ENCODE results near the gene EID3.
"Not testable (repeated sequence)": the region's sequence is repeated elsewhere in the genome, so short reads cannot be mapped to it uniquely, and the experiment has no call there.

The EID3 gene

DNA sequence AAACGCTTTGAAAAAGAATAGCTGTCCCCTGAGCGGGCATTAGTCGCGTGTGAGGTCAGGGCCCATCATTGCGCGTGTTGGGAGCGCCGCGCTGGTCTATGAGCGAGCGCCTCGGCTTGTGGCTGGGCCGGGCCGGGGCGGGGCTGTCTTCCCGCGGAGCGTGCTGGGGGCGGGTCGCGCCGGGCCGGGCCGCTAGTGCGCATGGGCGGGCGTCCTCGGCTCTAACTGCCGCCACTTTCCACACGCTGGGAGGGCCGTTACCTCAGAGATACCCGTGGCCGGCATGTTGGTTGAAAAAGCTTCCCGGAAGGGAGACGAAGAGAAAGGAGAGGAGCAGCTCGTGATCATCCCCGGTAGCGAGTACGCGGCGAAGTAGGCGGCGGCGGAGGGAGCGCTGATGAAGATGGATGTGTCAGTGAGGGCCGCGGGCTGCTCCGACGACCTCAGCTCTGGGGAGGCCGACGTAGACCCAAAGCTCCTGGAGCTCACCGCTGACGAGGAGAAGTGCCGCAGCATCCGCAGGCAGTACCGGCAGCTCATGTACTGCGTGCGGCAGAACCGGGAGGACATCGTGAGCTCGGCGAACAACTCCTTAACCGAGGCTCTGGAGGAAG lies at the start of gene EID3:
Gene EID3 (plus strand): TSS at position 202 of the 614 bp plus-strand sequence. CDS start 196 bp downstream, at position 398.
- Histone ChIP-seq H3K36me3 (ENCODE audit: insufficient read depth, low read length) (peaks cover 49% of the 10 kb centered on the region), H3K27me3 (ENCODE audit: insufficient read depth, low read length) (no peaks in the 10 kb centered on the region), H3K4me1 (ENCODE audit: insufficient read depth, low read length) (no peaks in the 10 kb centered on the region)

GRCh38 chr12:104257913-104258472 lies 45.5 kb upstream of the EID3 start:
- no peaks in the 10 kb centered on the region for H3K4me1 ChIP-seq (ENCODE audit: insufficient read depth, low read length)
- no peaks in the 10 kb centered on the region for H3K27me3 ChIP-seq (ENCODE audit: insufficient read depth, low read length)
- H3K4me3 ChIP-seq (ENCODE audit: low read length): no peak overlapping the region
- no peaks in the 10 kb centered on the region for H3K36me3 ChIP-seq (ENCODE audit: insufficient read depth, low read length)
- no peak overlapping the region for H2AFZ ChIP-seq (ENCODE audit: low read depth, low read length)
- H3K9me3 ChIP-seq (ENCODE audit: low read length): no peaks in the 10 kb centered on the region

More for the DNA sequence above, at the start of gene EID3:
- Histone ChIP-seq H2AFZ (ENCODE audit: low read depth, low read length) (no peak within 1 kb of the TSS), H3K4me3 (ENCODE audit: low read length) (no peak within 1 kb of the TSS), H3K9me3 (ENCODE audit: low read length) (peaks cover 5% of the 10 kb centered on the region)

DNA sequence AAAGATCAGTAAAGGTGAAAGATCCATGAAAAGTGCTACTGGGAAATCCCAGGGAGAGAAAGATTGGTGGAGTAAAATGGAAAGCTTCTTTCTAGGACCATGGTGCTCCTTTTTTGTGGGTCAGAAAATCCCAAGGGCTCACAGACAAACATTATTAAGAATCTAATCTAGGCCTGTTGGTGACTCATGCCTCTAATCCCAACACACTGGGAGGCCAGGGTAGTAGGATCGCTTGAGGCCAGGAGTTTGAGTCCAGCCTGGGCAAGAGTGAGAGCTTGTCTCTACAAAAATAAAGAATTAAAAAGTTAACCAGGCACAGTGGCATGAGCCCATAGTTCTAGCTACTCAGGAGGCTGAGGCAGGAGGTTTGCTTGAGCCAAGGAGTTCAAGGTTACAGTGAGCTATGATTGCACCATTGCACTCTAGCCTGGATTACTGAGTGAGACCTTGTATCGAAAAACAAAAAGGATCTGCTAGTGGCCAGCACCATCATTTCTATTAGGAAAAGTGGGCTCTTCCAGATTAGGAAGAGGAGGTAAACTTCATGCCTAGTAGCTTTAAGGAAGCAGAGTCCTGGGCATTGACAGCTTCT lies 45.0 kb upstream of the EID3 start:
- Histone ChIP-seq H3K4me3 (ENCODE audit: low read length) (no peak overlapping the region), H3K9me3 (ENCODE audit: low read length) (no peaks in the 10 kb centered on the region), H2AFZ (ENCODE audit: low read depth, low read length) (no peak overlapping the region), H3K27me3 (ENCODE audit: insufficient read depth, low read length) (no peaks in the 10 kb centered on the region), H3K4me1 (ENCODE audit: insufficient read depth, low read length) (no peaks in the 10 kb centered on the region), H3K36me3 (ENCODE audit: insufficient read depth, low read length) (no peaks in the 10 kb centered on the region)

DNA sequence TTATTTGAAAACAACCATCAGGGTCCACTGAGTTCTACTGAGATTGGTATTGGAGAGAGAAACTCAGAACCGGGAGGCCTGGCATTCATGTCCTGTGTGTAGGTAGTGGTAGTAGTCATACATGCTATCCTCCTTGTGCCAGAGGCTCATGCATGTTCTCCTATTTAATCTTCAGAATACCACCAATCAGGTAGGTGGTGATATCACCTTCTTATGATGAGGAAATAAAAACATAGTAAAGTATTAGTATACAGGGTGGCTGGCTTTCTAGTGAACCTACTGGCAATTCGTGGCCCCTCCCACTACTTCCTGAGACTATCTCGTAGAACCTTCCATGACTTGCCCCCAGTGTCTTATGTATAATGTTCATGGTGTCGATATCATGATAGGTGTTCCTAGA lies 40.5 kb upstream of the EID3 start:
- H2AFZ ChIP-seq (ENCODE audit: low read depth, low read length): no peak overlapping the region
- no peaks in the 10 kb centered on the region for H3K9me3 ChIP-seq (ENCODE audit: low read length)
- H3K4me3 ChIP-seq (ENCODE audit: low read length): no peak overlapping the region
- no peaks in the 10 kb centered on the region for H3K27me3 ChIP-seq (ENCODE audit: insufficient read depth, low read length)
- H3K36me3 ChIP-seq (ENCODE audit: insufficient read depth, low read length): no peaks in the 10 kb centered on the region
- H3K4me1 ChIP-seq (ENCODE audit: insufficient read depth, low read length): peaks cover 6% of the 10 kb centered on the region

DNA sequence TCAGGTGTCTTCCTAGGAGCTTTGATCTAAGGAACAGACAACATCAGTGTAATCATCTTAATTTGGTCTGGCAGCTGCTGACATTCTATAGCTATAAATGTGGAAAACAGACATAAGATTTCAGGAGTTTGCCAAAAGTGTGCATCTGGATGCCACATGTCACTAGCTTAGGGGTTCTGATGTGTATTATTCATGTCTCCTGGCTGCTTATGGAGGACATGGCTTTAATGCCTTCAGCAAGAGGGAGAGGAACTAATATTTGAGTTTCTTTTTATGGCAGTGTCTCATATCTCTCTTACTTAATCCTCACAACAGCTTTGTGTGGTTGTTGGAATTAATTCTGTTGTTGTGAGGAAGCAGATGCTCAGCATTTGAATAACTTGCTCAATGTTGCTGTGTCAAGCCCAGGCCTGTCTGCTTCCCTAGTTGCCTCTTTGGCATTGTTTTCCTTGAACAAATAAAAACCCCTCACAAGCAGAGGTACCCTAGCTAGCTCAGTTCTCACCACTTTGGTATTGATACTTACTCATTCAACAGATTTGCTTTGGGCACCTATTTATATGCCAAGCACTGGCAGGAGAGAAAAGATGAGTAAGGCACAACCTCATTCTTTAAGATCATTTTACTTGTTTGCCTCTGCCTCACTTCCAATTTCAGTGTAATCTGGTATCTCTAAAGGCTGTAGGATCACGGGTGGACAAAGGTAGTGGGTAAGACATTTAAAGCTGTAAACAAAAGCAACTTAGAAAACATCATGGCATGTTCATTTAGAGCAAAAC lies 39.8 kb upstream of the EID3 start:
- Histone ChIP-seq H3K4me3 (ENCODE audit: low read length) (no peak overlapping the region), H3K27me3 (ENCODE audit: insufficient read depth, low read length) (no peaks in the 10 kb centered on the region), H3K36me3 (ENCODE audit: insufficient read depth, low read length) (no peaks in the 10 kb centered on the region), H2AFZ (ENCODE audit: low read depth, low read length) (peak overlapping the region; percentile 68), H3K9me3 (ENCODE audit: low read length) (no peaks in the 10 kb centered on the region), H3K4me1 (ENCODE audit: insufficient read depth, low read length) (peaks cover 6% of the 10 kb centered on the region)

- not testable (repeated sequence) for H3K4me1 ChIP-seq (ENCODE audit: insufficient read depth, low read length); H3K4me3 ChIP-seq (ENCODE audit: low read length); H3K9me3 ChIP-seq (ENCODE audit: low read length); H2AFZ ChIP-seq (ENCODE audit: low read depth, low read length); H3K27me3 ChIP-seq (ENCODE audit: insufficient read depth, low read length); H3K36me3 ChIP-seq (ENCODE audit: insufficient read depth, low read length)
These were observed 38.1 kb upstream of the EID3 start for GRCh38 chr12:104265436-104265835.

- H3K4me3 ChIP-seq (ENCODE audit: low read length): no peak overlapping the region
- no peaks in the 10 kb centered on the region for H3K9me3 ChIP-seq (ENCODE audit: low read length)
- H2AFZ ChIP-seq (ENCODE audit: low read depth, low read length): no peak overlapping the region
- no peaks in the 10 kb centered on the region for H3K27me3 ChIP-seq (ENCODE audit: insufficient read depth, low read length)
- H3K36me3 ChIP-seq (ENCODE audit: insufficient read depth, low read length): no peaks in the 10 kb centered on the region
- H3K4me1 ChIP-seq (ENCODE audit: insufficient read depth, low read length): no peaks in the 10 kb centered on the region
These were observed 30.6 kb upstream of the EID3 start for GRCh38 chr12:104272938-104273337.

DNA sequence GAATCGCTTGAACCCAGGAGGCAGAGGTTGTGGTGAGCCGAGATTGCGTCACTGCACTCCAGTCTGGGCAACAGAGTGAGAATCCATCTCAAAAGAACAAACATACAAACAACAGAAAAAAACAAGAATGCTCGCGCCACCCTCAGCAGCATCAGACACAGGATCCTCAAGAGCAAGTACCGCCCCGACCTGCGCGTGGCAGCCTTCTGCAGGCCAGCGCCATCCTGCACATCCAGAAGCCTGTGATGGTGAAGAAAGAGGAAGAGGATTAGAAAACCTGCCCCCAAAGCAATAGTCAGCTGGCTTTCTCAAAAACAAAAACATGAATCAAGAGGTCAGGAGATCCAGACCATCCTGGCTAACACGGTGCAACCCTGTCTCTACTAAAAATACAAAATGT lies 30.0 kb upstream of the EID3 start:
- no peak overlapping the region for H2AFZ ChIP-seq (ENCODE audit: low read depth, low read length)
- H3K4me3 ChIP-seq (ENCODE audit: low read length): no peak overlapping the region
- H3K4me1 ChIP-seq (ENCODE audit: insufficient read depth, low read length): no peaks in the 10 kb centered on the region
- no peaks in the 10 kb centered on the region for H3K9me3 ChIP-seq (ENCODE audit: low read length)
- no peaks in the 10 kb centered on the region for H3K27me3 ChIP-seq (ENCODE audit: insufficient read depth, low read length)
- H3K36me3 ChIP-seq (ENCODE audit: insufficient read depth, low read length): no peaks in the 10 kb centered on the region

DNA sequence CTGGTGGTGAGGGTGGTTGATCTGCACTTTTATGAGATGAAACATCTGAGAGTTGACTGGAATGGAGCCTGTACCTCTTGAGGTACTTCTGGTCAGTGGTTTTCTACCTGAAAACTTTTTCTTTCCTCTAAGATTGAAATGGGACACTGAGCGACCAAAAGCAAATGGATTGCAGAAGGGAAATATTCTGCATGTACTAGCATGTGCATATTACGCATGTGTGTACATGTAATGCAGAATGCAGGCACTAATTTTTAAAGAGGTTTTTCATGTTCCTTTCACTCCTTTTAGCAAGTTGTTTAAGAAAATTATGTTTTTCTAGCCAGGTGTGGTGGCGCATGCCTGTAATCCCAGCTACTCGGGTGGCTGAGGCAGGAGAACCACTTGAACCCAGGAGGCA lies 28.7 kb upstream of the EID3 start:
- H3K4me3 ChIP-seq (ENCODE audit: low read length): no peak overlapping the region
- no peaks in the 10 kb centered on the region for H3K36me3 ChIP-seq (ENCODE audit: insufficient read depth, low read length)
- H3K9me3 ChIP-seq (ENCODE audit: low read length): no peaks in the 10 kb centered on the region
- no peaks in the 10 kb centered on the region for H3K27me3 ChIP-seq (ENCODE audit: insufficient read depth, low read length)
- H3K4me1 ChIP-seq (ENCODE audit: insufficient read depth, low read length): no peaks in the 10 kb centered on the region
- H2AFZ ChIP-seq (ENCODE audit: low read depth, low read length): no peak overlapping the region

- Histone ChIP-seq H2AFZ (ENCODE audit: low read depth, low read length) (no peak overlapping the region), H3K4me1 (ENCODE audit: insufficient read depth, low read length) (no peaks in the 10 kb centered on the region), H3K27me3 (ENCODE audit: insufficient read depth, low read length) (no peaks in the 10 kb centered on the region), H3K4me3 (ENCODE audit: low read length) (no peak overlapping the region), H3K9me3 (ENCODE audit: low read length) (no peaks in the 10 kb centered on the region), H3K36me3 (ENCODE audit: insufficient read depth, low read length) (no peaks in the 10 kb centered on the region)
These were observed 27.9 kb upstream of the EID3 start for GRCh38 chr12:104275689-104276088.

DNA sequence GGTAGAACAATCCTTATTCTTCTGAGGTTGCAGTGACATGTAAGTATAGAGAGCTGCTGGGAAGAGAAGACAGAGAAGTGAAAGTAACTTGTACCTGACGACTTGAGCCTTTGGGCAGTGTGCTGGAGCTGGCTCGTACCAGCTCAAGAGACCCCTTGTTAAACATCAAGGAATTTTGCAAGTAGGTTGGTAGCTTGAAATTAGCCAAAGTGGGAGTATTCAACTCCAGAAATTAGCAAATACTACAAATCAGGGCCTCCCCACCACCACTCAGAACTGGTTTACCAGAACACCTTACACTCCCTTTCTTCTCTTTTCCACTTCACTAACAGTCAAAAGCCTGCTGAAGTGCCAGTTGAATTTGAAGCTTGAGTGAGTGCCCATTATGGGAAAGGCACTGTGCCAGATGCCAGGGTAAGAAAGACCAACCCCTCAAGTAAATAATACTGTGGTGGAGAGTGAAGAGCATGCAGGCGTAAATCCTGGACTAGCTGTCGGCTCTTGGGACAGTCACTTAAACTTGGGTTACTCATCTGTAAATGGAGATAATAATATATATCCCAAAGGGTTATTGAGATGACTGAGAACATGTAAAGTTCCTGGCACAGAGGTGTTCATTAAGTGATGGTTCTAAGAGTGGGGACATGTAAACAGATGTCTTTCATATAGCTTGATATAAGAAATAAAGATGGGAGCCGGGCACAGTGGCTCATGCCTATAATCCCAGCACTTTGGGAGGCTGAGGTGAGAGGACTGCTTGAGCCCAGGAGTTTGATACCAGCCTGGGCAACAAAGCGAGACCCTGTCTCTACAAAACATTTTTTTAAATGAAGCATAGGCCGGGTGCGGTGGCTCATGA lies 27.0 kb upstream of the EID3 start:
- Histone ChIP-seq H3K4me1 (ENCODE audit: insufficient read depth, low read length) (no peaks in the 10 kb centered on the region), H3K9me3 (ENCODE audit: low read length) (no peaks in the 10 kb centered on the region), H2AFZ (ENCODE audit: low read depth, low read length) (no peak overlapping the region), H3K27me3 (ENCODE audit: insufficient read depth, low read length) (no peaks in the 10 kb centered on the region), H3K4me3 (ENCODE audit: low read length) (no peak overlapping the region), H3K36me3 (ENCODE audit: insufficient read depth, low read length) (no peaks in the 10 kb centered on the region)

- H2AFZ ChIP-seq (ENCODE audit: low read depth, low read length): no peak overlapping the region
- H3K9me3 ChIP-seq (ENCODE audit: low read length): no peaks in the 10 kb centered on the region
- H3K4me1 ChIP-seq (ENCODE audit: insufficient read depth, low read length): no peaks in the 10 kb centered on the region
- H3K27me3 ChIP-seq (ENCODE audit: insufficient read depth, low read length): no peaks in the 10 kb centered on the region
- H3K4me3 ChIP-seq (ENCODE audit: low read length): no peak overlapping the region
- H3K36me3 ChIP-seq (ENCODE audit: insufficient read depth, low read length): no peaks in the 10 kb centered on the region
These were observed 24.4 kb upstream of the EID3 start for GRCh38 chr12:104279164-104279563.

Measured in neuron (in vitro differentiated cells).